Epithelial cell of proximal tubule (primary cell): ENCODE results near the gene KRTAP1-5. TPM values are rescaled to one million over a fixed set of nuclear protein-coding genes. Genes with fewer than 3 reads are reported as not detected.
"Not testable (repeated sequence)": the region's sequence is repeated elsewhere in the genome, so short reads cannot be mapped to it uniquely, and the experiment has no call there.

Source experiments
- DNase-seq: peaks from one replicate; pipeline ENCODE4 v3.0.0-alpha.2; 2011; ENCODE audit warnings: low read depth
- H3K4me3 ChIP-seq: 2 replicates; pipeline ENCODE4 v1.5.1; 2011; ENCODE audit warnings: low read depth, mild to moderate bottlenecking, low read length
- total RNA-seq: library from RNA; depleted of rRNA; stranded (reverse); fragments of >200 nt; gene quantifications from 2 replicates; pipeline ENCODE4 v1.2.3, GENCODE V29; 2015
- TF ChIP-seq, protein P1 (sequence below): conservative IDR thresholded peaks from 2 replicates; pipeline ENCODE4 v1.5.1; 2012; ENCODE audit warnings: low read depth, mild to moderate bottlenecking, low read length

KRTAP1-5 gene
- total RNA-seq, 1 donor from 2014 or later, result not detected

GRCh38 chr17:41002814-41003213 lies 24.2 kb downstream of the KRTAP1-5 start:
- no peak for DNase-seq
- H3K4me3 ChIP-seq, result no peak overlapping the region
- TF ChIP-seq, protein P1, sequence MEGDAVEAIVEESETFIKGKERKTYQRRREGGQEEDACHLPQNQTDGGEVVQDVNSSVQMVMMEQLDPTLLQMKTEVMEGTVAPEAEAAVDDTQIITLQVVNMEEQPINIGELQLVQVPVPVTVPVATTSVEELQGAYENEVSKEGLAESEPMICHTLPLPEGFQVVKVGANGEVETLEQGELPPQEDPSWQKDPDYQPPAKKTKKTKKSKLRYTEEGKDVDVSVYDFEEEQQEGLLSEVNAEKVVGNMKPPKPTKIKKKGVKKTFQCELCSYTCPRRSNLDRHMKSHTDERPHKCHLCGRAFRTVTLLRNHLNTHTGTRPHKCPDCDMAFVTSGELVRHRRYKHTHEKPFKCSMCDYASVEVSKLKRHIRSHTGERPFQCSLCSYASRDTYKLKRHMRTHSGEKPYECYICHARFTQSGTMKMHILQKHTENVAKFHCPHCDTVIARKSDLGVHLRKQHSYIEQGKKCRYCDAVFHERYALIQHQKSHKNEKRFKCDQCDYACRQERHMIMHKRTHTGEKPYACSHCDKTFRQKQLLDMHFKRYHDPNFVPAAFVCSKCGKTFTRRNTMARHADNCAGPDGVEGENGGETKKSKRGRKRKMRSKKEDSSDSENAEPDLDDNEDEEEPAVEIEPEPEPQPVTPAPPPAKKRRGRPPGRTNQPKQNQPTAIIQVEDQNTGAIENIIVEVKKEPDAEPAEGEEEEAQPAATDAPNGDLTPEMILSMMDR, result no peak

DNA sequence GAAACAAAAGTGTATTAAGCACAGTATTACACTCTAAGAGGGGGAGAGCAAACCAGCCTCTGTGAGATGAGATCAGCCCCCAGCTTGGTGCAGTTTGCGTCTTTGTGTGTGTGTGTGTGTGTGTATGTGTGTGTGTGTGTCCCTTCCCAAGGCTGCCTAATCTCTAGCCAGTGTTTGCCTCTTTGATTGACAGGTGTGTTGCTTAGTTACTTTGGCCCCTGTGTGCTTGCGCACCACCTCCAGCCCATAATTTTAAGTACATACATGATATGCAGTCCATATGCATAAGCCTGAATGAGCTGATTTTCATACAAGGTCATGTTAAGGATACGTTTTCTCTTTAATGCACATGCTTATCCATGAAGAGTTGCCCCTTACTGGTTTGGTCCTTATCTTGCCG lies 25.2 kb downstream of the KRTAP1-5 start:
- H3K4me3 ChIP-seq, result no peak overlapping the region
- TF ChIP-seq, protein P1, result no peak
- DNase-seq, result no peak

DNA sequence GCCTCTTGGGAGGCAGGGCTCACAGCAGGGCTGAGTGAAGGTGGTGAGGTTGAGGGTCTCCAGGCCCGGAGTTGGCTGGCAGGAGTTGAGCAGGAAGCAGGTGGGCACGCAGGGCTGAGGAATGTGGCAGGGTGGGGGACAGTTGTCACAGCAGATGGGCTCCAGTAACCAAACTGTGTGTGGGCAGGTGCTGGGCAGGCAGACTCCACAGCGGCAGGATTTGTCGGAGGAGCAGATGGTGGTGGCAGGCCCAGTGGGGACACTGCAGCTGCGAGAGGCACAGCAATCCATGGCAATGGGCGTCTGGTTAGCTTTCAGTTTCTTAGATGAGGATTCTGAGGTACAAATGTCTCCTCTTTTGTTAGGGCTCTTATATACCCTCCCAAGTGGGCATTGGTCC lies 27.4 kb downstream of the KRTAP1-5 start, which contains the start of gene KRTAP3-2:
KRTAP3-2 (minus strand) TSS at position 344 of the 400 bp plus-strand sequence; CDS start at position 291, 53 bp downstream.
- H3K4me3 ChIP-seq, result not testable (repeated sequence)

DNA sequence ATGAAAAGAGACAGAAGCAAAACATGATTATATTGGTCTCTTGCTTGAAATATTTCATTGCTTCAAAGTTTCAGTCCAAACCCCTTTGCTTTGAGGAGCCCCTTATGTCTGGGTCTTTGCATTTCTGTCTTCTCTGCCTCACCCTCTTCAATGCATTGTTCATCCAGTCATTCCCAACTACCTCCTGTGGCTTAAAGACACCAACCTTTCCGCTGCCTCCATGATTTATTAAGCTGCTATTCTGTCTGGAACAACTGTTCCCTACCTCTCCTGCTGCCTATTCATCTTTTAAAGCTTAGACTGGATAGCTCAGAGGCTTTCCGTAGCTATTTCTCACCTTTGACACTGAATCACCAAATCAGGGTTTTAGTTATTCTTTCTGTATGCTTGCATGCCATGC lies 29.6 kb downstream of the KRTAP1-5 start:
- TF ChIP-seq, protein P1, result no peak
- no peak overlapping the region for H3K4me3 ChIP-seq

More for the DNA sequence above, 27.4 kb downstream of the KRTAP1-5 start, which contains the start of gene KRTAP3-2:
- not testable (repeated sequence) for DNase-seq

GRCh38 chr17:40996829-40997228 lies 30.2 kb downstream of the KRTAP1-5 start:
- TF ChIP-seq, protein P1, result no peak
- DNase-seq, result no peak
- no peak overlapping the region for H3K4me3 ChIP-seq

More for the DNA sequence above, 29.6 kb downstream of the KRTAP1-5 start:
- DNase-seq, result no peak

DNA sequence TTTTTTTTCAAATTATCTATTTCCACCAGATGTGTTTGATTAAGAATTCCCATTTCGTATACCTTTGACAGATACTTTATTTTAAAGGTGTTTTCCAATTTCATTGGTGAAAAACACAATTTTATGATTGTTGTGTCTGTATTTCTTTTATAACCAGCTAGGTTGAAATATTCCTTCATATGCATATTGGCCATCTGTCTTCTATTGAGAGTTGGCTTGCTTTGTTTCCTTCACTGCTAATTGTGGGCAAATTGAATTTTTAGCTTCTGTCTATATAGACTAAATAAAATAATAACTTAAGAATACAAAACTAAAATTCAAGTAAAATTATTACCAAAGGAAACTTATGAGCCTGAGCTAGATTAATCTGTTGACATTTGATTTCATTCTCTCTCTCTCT lies 31.9 kb downstream of the KRTAP1-5 start:
- H3K4me3 ChIP-seq, result no peak overlapping the region
- TF ChIP-seq, protein P1, result no peak
- no peak for DNase-seq

GRCh38 chr17:40993839-40994238 lies 33.2 kb downstream of the KRTAP1-5 start, which contains the start of gene KRTAP3-3:
Gene KRTAP3-3 (minus strand): TSS chr17:40994164. CDS start chr17:40994097, 67 bp downstream.
- TF ChIP-seq, protein P1, result no peak
- no peak for DNase-seq

More at GRCh38 chr17:40993839-40994238, 33.2 kb downstream of the KRTAP1-5 start, which contains the start of gene KRTAP3-3:
- no peak within 1 kb of the TSS for H3K4me3 ChIP-seq
